Measurements from ENCODE around the gene SCLT1.

The SCLT1 gene

DNA sequence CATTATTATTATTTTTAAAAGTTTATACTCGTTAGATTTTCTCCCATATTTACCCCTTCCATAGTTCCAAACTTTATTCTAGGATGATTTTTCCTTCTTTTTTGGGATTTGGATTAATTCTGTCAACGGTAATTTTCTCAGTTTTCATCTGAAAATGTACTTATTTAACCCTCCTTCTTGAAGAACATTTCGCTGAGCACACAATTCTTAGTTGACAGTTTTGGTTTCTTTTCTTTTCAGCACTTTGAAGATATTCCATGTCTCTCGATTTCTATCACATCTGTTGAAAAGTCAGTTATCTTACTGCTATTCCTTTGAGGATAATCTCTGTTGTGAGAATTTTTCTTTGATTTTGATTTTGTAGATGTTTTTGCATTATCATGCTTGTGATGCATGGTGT, 85.2 kb downstream of the SCLT1 start:
- no peak overlapping the region for H3K4me3 ChIP-seq (ENCODE audit: low read depth, low read length)
- in situ Hi-C loops (cut with HindIII; ENCODE audit: low sequenced_read_pairs) = no loop called here
- no peak for DNase-seq (ENCODE audit: low read depth, low spot score)
- TF ChIP-seq, protein P1, sequence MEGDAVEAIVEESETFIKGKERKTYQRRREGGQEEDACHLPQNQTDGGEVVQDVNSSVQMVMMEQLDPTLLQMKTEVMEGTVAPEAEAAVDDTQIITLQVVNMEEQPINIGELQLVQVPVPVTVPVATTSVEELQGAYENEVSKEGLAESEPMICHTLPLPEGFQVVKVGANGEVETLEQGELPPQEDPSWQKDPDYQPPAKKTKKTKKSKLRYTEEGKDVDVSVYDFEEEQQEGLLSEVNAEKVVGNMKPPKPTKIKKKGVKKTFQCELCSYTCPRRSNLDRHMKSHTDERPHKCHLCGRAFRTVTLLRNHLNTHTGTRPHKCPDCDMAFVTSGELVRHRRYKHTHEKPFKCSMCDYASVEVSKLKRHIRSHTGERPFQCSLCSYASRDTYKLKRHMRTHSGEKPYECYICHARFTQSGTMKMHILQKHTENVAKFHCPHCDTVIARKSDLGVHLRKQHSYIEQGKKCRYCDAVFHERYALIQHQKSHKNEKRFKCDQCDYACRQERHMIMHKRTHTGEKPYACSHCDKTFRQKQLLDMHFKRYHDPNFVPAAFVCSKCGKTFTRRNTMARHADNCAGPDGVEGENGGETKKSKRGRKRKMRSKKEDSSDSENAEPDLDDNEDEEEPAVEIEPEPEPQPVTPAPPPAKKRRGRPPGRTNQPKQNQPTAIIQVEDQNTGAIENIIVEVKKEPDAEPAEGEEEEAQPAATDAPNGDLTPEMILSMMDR (IDR thresholded peaks at IDR 0.05; ENCODE audit: low read depth, low read length) = no peak

- no peak overlapping the region for H3K4me3 ChIP-seq (ENCODE audit: low read depth, low read length)
- TF ChIP-seq, protein P1 (IDR thresholded peaks at IDR 0.05; ENCODE audit: low read depth, low read length) = no peak
- DNase-seq (ENCODE audit: low read depth, low spot score) = no peak
- in situ Hi-C loops (cut with HindIII; ENCODE audit: low sequenced_read_pairs) = no loop called here
These were observed 106.4 kb downstream of the SCLT1 start for GRCh38 chr4:128986908-128987307.

DNA sequence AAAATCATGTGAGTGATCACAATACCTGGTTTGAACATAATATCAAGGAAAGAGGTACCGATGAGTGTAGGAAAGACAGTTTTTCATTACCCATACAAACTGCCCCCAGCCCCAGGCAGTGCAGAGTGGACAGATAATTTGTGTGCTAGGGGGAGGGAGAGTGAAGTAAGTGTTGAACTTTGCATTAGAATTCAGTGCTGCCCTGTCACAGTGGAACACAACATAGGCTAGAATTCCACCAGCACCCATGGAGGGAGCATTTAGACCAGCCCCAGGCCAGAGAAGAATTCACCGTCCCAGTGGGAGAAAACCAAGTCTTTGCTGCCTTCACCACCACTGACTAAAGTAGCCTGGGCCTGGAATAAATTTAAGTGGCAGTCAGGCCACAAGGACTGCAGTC, 107.3 kb downstream of the SCLT1 start:
- DNase-seq (ENCODE audit: low read depth, low spot score) = no peak
- TF ChIP-seq, protein P1 (IDR thresholded peaks at IDR 0.05; ENCODE audit: low read depth, low read length) = no peak
- in situ Hi-C loops (cut with HindIII; ENCODE audit: low sequenced_read_pairs) = no loop called here

GRCh38 chr4:128983771-128984485, 109.4 kb downstream of the SCLT1 start:
- H3K4me3 ChIP-seq (ENCODE audit: low read depth, low read length) = no peak overlapping the region
- in situ Hi-C loops (cut with HindIII; ENCODE audit: low sequenced_read_pairs) = no loop called here
- DNase-seq (ENCODE audit: low read depth, low spot score) = no peak
- TF ChIP-seq, protein P1 (IDR thresholded peaks at IDR 0.05; ENCODE audit: low read depth, low read length) = no peak

More for the DNA sequence above, 107.3 kb downstream of the SCLT1 start:
- no peak overlapping the region for H3K4me3 ChIP-seq (ENCODE audit: low read depth, low read length)

DNA sequence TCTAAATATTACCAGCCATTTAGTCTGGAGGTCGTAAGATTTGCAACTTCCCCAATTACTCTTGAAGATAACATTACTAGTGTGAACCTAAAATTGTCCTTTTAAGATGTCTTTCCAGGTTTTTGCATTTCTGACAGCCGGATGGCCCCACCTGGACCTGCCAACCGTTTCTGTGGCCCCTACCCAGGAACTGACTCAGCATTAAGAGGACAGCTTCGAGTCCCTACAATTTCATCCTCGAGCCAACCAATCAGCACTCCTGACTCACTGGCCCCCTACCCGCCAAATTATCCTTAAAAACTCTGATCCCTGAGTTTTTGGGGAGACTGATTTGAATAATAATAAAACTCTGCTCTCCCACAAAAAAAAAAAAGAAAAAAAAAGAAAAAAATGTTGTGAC, 112.0 kb downstream of the SCLT1 start:
- in situ Hi-C loops (cut with HindIII; ENCODE audit: low sequenced_read_pairs) = no loop called here
- no peak overlapping the region for H3K4me3 ChIP-seq (ENCODE audit: low read depth, low read length)
- DNase-seq (ENCODE audit: low read depth, low spot score) = no peak
- TF ChIP-seq, protein P1 (IDR thresholded peaks at IDR 0.05; ENCODE audit: low read depth, low read length) = no peak

- TF ChIP-seq, protein P1 (IDR thresholded peaks at IDR 0.05; ENCODE audit: low read depth, low read length) = no peak
- in situ Hi-C loops (cut with HindIII; ENCODE audit: low sequenced_read_pairs) = no loop called here
- H3K4me3 ChIP-seq (ENCODE audit: low read depth, low read length) = no peak overlapping the region
- DNase-seq (ENCODE audit: low read depth, low spot score) = no peak
These were observed 112.5 kb downstream of the SCLT1 start for GRCh38 chr4:128980816-128981326.

Data from astrocyte of the spinal cord (primary cell).